GM23338 (cell line): ENCODE results near the gene WWC1. TPM values are rescaled to one million over a fixed set of nuclear protein-coding genes. Genes with fewer than 3 reads are reported as not detected.

Source experiments
- ATAC-seq: fragments of 200-7000 bp; cut with Tn5 transposase; 3 replicates; pipeline ENCODE4 v1.9.1; 2020
- DNase-seq: peaks from one replicate; pipeline ENCODE4 v3.0.0-alpha.2; 2015; ENCODE audit warnings: low spot score
- H2AFZ ChIP-seq: fragments of 200-600 bp; sonication (generic); 2 replicates; pipeline ENCODE4 v1.8.0; 2016; ENCODE audit warnings: antibody characterized with exemption, mild to moderate bottlenecking, moderate library complexity
- H3F3A ChIP-seq: fragments of 200-600 bp; sonication (generic); replicated peaks from 2 replicates; pipeline ENCODE4 v1.8.0; 2017; ENCODE audit warnings: antibody characterized with exemption, mixed run types, low read depth
- H3K27ac ChIP-seq: fragments of 200-600 bp; sonication (generic); 2 replicates; pipeline ENCODE4 v1.6.1; 2016; ENCODE audit warnings: low read depth
- H3K27me3 ChIP-seq: fragments of 200-600 bp; sonication (generic); 2 replicates; pipeline ENCODE4 v1.8.0; 2016; ENCODE audit warnings: mild to moderate bottlenecking, mixed run types, moderate library complexity; ENCODE audit not compliant: insufficient read depth
- H3K36me3 ChIP-seq: fragments of 200-600 bp; sonication (generic); 2 replicates; pipeline ENCODE4 v1.8.0; 2016; ENCODE audit warnings: mild to moderate bottlenecking; ENCODE audit not compliant: insufficient read depth
- H3K4me1 ChIP-seq: fragments of 200-600 bp; sonication (generic); 2 replicates; pipeline ENCODE4 v1.8.0; 2016; ENCODE audit warnings: mild to moderate bottlenecking, moderate library complexity; ENCODE audit not compliant: insufficient read depth
- H3K4me2 ChIP-seq: fragments of 200-600 bp; sonication (generic); 2 replicates; pipeline ENCODE4 v1.7.1; 2017; ENCODE audit warnings: mixed run types
- H3K4me3 ChIP-seq: fragments of 200-600 bp; sonication (generic); 2 replicates; pipeline ENCODE4 v1.6.1; 2016; ENCODE audit warnings: mixed run types
- H3K79me2 ChIP-seq: fragments of 200-600 bp; sonication (generic); replicated peaks from 2 replicates; pipeline ENCODE4 v1.8.0; 2017; ENCODE audit warnings: mild to moderate bottlenecking; ENCODE audit not compliant: insufficient read depth
- H3K9me2 ChIP-seq: fragments of 200-600 bp; sonication (generic); 2 replicates; pipeline ENCODE4 v1.8.0; 2017; ENCODE audit not compliant: insufficient read depth
- H4K20me1 ChIP-seq: fragments of 200-600 bp; sonication (generic); replicated peaks from 2 replicates; pipeline ENCODE4 v1.8.0; 2017; ENCODE audit warnings: mild to moderate bottlenecking; ENCODE audit not compliant: insufficient read depth
- H3K27ac Mint-ChIP-seq: 2 replicates; pipeline ENCODE4 v1.8.0; 2020; ENCODE audit warnings: inconsistent platforms, mild to moderate bottlenecking, moderate library complexity, mixed read lengths
- H3K27me3 Mint-ChIP-seq: 3 replicates; pipeline ENCODE4 v1.8.0; 2022; ENCODE audit warnings: low read depth, mild to moderate bottlenecking, moderate library complexity, mixed read lengths, inconsistent platforms; ENCODE audit not compliant: insufficient read depth, poor library complexity
- H3K36me3 Mint-ChIP-seq: 3 replicates; pipeline ENCODE4 v1.8.0; 2021; ENCODE audit warnings: low read depth, mild to moderate bottlenecking, inconsistent platforms, moderate library complexity, mixed read lengths
- H3K4me1 Mint-ChIP-seq: 3 replicates; pipeline ENCODE4 v1.8.0; 2020; ENCODE audit warnings: mild to moderate bottlenecking, inconsistent platforms, mixed read lengths
- H3K4me3 Mint-ChIP-seq: 3 replicates; pipeline ENCODE4 v1.8.0; 2021; ENCODE audit warnings: moderate library complexity, mild to moderate bottlenecking, inconsistent platforms, mixed read lengths
- H3K9me3 Mint-ChIP-seq: 3 replicates; pipeline ENCODE4 v1.8.0; 2020; ENCODE audit warnings: moderate library complexity, mild to moderate bottlenecking, inconsistent platforms, mixed read lengths
- EZH2phosphoT487 ChIP-seq: fragments of 200-600 bp; sonication (generic); IDR thresholded peaks from one replicate; pipeline ENCODE4 v1.8.1; 2018; ENCODE audit warnings: antibody characterized with exemption; ENCODE audit not compliant: unreplicated experiment
- STAT1 ChIP-seq: IDR thresholded peaks from one replicate; pipeline ENCODE4 v1.6.1; 2016; ENCODE audit warnings: antibody characterized with exemption; ENCODE audit not compliant: unreplicated experiment
- polyA plus RNA-seq: library from polyadenylated mRNA; unstranded; fragments of >200 nt; fragmentation: Nextera tagmentation; extraction: Ambion mirVana; gene quantifications from 2 replicates; pipeline ENCODE4 v1.2.1, GENCODE V29; 2016
- total RNA-seq: library from RNA; depleted of rRNA; stranded (reverse); fragments of >200 nt; shearing (Covaris generic); gene quantifications from 2 replicates; pipeline ENCODE4 v1.2.3, GENCODE V29; 2014
- TF ChIP-seq, protein P1 (sequence below): fragments of 250-450 bp; sonication (Bioruptor Pico); IDR thresholded peaks from 2 replicates; pipeline ENCODE4 v1.5.0; 2020; ENCODE audit warnings: mild to moderate bottlenecking, moderate library complexity
- TF ChIP-seq, protein P2 (sequence below): IDR thresholded peaks from one replicate; pipeline ENCODE4 v1.6.1; 2018; ENCODE audit warnings: antibody characterized with exemption; ENCODE audit not compliant: unreplicated experiment

Gene WWC1
- total and polyA plus RNA-seq, 2 experiments from 2014 or later: 25.4 to 27.8 TPM

DNA sequence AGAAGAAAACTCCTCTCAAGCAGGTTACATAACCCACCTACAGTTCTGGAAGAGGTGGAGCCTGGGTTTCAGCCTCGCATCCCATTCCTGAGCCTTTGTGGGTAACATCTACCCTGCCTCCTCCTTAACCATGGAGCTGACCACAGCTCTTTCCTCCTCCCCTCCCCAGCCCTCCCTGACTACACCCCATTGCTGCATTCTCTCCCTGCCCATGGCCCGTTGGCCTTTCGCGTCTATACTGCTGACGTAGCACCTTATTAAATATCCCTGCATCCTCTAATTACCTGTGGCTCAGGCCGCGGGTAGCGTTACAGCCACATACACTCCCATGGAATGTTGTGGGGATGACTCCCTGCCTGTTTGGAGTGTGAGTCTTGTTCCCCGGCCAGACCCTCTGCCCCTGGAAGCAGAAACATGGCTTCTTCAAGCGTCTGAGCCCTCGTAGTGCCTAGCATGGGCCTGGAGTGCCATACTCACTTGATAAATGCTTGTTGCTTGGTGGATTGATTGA lies 72.8 kb downstream of the WWC1 start (continued):
- TF ChIP-seq, protein P1, sequence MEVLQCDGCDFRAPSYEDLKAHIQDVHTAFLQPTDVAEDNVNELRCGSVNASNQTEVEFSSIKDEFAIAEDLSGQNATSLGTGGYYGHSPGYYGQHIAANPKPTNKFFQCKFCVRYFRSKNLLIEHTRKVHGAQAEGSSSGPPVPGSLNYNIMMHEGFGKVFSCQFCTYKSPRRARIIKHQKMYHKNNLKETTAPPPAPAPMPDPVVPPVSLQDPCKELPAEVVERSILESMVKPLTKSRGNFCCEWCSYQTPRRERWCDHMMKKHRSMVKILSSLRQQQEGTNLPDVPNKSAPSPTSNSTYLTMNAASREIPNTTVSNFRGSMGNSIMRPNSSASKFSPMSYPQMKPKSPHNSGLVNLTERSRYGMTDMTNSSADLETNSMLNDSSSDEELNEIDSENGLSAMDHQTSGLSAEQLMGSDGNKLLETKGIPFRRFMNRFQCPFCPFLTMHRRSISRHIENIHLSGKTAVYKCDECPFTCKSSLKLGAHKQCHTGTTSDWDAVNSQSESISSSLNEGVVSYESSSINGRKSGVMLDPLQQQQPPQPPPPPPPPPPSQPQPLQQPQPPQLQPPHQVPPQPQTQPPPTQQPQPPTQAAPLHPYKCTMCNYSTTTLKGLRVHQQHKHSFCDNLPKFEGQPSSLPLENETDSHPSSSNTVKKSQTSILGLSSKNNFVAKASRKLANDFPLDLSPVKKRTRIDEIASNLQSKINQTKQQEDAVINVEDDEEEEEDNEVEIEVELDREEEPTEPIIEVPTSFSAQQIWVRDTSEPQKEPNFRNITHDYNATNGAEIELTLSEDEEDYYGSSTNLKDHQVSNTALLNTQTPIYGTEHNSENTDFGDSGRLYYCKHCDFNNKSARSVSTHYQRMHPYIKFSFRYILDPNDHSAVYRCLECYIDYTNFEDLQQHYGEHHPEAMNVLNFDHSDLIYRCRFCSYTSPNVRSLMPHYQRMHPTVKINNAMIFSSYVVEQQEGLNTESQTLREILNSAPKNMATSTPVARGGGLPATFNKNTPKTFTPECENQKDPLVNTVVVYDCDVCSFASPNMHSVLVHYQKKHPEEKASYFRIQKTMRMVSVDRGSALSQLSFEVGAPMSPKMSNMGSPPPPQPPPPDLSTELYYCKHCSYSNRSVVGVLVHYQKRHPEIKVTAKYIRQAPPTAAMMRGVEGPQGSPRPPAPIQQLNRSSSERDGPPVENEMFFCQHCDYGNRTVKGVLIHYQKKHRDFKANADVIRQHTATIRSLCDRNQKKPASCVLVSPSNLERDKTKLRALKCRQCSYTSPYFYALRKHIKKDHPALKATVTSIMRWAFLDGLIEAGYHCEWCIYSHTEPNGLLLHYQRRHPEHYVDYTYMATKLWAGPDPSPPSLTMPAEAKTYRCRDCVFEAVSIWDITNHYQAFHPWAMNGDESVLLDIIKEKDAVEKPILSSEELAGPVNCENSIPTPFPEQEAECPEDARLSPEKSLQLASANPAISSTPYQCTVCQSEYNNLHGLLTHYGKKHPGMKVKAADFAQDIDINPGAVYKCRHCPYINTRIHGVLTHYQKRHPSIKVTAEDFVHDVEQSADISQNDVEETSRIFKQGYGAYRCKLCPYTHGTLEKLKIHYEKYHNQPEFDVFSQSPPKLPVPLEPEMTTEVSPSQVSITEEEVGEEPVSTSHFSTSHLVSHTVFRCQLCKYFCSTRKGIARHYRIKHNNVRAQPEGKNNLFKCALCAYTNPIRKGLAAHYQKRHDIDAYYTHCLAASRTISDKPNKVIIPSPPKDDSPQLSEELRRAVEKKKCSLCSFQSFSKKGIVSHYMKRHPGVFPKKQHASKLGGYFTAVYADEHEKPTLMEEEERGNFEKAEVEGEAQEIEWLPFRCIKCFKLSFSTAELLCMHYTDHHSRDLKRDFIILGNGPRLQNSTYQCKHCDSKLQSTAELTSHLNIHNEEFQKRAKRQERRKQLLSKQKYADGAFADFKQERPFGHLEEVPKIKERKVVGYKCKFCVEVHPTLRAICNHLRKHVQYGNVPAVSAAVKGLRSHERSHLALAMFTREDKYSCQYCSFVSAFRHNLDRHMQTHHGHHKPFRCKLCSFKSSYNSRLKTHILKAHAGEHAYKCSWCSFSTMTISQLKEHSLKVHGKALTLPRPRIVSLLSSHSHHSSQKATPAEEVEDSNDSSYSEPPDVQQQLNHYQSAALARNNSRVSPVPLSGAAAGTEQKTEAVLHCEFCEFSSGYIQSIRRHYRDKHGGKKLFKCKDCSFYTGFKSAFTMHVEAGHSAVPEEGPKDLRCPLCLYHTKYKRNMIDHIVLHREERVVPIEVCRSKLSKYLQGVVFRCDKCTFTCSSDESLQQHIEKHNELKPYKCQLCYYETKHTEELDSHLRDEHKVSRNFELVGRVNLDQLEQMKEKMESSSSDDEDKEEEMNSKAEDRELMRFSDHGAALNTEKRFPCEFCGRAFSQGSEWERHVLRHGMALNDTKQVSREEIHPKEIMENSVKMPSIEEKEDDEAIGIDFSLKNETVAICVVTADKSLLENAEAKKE (CRISPR knock-in tag): no peak
- no peak for TF ChIP-seq EZH2phosphoT487

DNA sequence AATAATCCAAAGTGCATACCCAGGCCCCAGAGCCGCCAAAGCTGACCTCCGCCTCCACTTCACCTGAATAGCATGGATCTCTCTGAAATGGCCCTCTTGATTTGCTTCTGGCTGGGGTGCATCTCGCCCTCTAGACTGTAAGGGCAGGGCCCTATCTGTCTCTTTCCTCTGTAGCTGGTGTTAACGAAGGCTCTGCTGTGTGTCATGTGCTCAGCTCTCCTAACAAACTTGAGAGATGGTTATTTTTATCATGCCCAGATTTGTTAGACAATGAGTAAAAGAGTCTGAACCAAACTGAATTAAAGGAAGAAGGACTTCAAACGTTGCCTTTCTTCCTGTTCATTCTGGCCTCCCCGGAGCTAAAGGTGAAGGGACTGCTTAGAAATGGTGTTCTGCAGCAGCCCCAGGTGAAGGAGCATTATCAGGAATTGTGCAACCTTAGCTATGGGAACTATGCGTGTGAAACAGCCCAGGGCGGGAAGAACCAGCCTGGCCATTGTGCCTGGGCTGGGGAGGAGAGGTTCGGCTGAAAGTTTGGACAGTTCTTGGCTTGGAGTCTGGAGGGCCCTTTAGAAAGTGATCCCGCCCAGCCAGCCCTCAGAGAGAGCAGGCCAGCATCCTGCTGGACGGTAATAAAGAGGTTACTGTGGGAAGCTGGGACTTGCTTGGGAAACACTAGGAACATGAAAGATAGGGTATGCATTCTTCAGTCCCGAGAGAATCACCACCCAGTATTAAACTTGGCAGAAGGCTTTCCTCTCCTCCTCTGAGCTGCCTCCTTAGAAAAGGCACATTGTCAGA lies 73.5 kb downstream of the WWC1 start:
- H3K4me3 Mint-ChIP-seq: no peak overlapping the region
- Histone ChIP-seq H3F3A (0 out of 2 replicates have a peak, but pooled peaks cover 9% of the 10 kb centered on the region), H3K27ac (peak overlapping the region; percentile 46), H4K20me1 (peaks cover 20% of the 10 kb centered on the region; the same call in 1 of the 2 replicates), H3K36me3 (no peaks in the 10 kb centered on the region), H2AFZ (no peak overlapping the region), H3K4me3 (no peak overlapping the region), H3K4me1 (peaks cover 33% of the 10 kb centered on the region), H3K9me2 (peaks cover 10% of the 10 kb centered on the region; the same call in 1 of the 2 replicates), H3K27me3 (no peaks in the 10 kb centered on the region), H3K4me2 (peak overlapping the region; percentile 14; the same call in 1 of the 2 replicates), H3K79me2 (peaks cover 51% of the 10 kb centered on the region)
- no peak overlapping the region for H3K27ac Mint-ChIP-seq
- DNase-seq: peak; percentile 68
- TF ChIP-seq, protein P2, sequence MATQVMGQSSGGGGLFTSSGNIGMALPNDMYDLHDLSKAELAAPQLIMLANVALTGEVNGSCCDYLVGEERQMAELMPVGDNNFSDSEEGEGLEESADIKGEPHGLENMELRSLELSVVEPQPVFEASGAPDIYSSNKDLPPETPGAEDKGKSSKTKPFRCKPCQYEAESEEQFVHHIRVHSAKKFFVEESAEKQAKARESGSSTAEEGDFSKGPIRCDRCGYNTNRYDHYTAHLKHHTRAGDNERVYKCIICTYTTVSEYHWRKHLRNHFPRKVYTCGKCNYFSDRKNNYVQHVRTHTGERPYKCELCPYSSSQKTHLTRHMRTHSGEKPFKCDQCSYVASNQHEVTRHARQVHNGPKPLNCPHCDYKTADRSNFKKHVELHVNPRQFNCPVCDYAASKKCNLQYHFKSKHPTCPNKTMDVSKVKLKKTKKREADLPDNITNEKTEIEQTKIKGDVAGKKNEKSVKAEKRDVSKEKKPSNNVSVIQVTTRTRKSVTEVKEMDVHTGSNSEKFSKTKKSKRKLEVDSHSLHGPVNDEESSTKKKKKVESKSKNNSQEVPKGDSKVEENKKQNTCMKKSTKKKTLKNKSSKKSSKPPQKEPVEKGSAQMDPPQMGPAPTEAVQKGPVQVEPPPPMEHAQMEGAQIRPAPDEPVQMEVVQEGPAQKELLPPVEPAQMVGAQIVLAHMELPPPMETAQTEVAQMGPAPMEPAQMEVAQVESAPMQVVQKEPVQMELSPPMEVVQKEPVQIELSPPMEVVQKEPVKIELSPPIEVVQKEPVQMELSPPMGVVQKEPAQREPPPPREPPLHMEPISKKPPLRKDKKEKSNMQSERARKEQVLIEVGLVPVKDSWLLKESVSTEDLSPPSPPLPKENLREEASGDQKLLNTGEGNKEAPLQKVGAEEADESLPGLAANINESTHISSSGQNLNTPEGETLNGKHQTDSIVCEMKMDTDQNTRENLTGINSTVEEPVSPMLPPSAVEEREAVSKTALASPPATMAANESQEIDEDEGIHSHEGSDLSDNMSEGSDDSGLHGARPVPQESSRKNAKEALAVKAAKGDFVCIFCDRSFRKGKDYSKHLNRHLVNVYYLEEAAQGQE: peak; percentile 52
- TF ChIP-seq STAT1: no peak
- H3K36me3 Mint-ChIP-seq: no peaks in the 10 kb centered on the region; the same call in 2 of the 3 replicates
- H3K9me3 Mint-ChIP-seq: no peaks in the 10 kb centered on the region
- H3K27me3 Mint-ChIP-seq: peaks cover 6% of the 10 kb centered on the region
- ATAC-seq: peak; percentile 78
- peaks cover 37% of the 10 kb centered on the region for H3K4me1 Mint-ChIP-seq
